PC-3 (cell line): ENCODE data around the gene ACVRL1.

Experiments used
- EZH2 ChIP-seq: fragments of 300-600 bp; sonication (generic); IDR thresholded peaks from one replicate; pipeline ENCODE4 v1.6.1; 2017; ENCODE audit warnings: antibody characterized with exemption, mild to moderate bottlenecking, low read length; ENCODE audit not compliant: unreplicated experiment
- EZH2phosphoT487 ChIP-seq: fragments of 300-600 bp; sonication (generic); IDR thresholded peaks from 2 replicates; pipeline ENCODE4 v1.6.1; 2018; ENCODE audit warnings: mild to moderate bottlenecking, antibody characterized with exemption, low read length, borderline replicate concordance
- TF ChIP-seq, protein P1 (sequence below): fragments of 300-600 bp; sonication (generic); conservative IDR thresholded peaks from 2 replicates; pipeline ENCODE4 v1.5.1; 2017; ENCODE audit warnings: antibody characterized with exemption, low read depth, mild to moderate bottlenecking, low read length

DNA sequence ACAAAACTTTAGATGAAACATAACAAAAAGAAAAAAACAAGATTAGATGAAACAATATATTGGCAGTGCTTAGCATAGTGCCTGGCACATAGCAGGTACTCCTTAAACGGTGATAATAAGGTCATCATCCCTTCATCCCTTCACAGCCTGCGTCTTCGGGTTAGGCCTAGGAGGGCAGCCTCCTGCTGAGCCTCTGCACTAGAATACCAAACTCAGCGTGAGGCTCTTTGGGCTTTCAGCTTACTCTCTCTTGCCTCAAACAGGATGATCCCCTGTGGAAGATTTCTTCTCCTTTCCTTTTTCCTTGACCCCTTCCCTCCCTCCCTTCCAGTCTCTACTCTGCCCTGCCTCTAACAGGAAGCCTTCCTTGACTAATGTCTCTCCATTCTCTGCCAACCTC is 44.4 kb upstream of the ACVRL1 start:
- TF ChIP-seq, protein P1, sequence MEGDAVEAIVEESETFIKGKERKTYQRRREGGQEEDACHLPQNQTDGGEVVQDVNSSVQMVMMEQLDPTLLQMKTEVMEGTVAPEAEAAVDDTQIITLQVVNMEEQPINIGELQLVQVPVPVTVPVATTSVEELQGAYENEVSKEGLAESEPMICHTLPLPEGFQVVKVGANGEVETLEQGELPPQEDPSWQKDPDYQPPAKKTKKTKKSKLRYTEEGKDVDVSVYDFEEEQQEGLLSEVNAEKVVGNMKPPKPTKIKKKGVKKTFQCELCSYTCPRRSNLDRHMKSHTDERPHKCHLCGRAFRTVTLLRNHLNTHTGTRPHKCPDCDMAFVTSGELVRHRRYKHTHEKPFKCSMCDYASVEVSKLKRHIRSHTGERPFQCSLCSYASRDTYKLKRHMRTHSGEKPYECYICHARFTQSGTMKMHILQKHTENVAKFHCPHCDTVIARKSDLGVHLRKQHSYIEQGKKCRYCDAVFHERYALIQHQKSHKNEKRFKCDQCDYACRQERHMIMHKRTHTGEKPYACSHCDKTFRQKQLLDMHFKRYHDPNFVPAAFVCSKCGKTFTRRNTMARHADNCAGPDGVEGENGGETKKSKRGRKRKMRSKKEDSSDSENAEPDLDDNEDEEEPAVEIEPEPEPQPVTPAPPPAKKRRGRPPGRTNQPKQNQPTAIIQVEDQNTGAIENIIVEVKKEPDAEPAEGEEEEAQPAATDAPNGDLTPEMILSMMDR = no peak
- TF ChIP-seq EZH2phosphoT487 = no peak
- no peak for TF ChIP-seq EZH2
